H1 (cell line): Measurements from ENCODE around the gene GNAO1. TPM values are rescaled to one million over a fixed set of nuclear protein-coding genes. Genes with fewer than 3 reads are reported as not detected.

ENCODE experiments used
- CTCF ChIA-PET: fragments of 300-600 bp; sonication (Branson Sonifier 250); formaldehyde crosslinking; loops from one replicate; lab custom pipeline; 2021; ENCODE audit not compliant: partially characterized antibody; lab: Charles Lee
- POLR2A ChIA-PET: fragments of 300-600 bp; sonication (Branson Sonifier 250); formaldehyde crosslinking; loops from one replicate; lab custom pipeline; 2021; ENCODE audit warnings: inconsistent platforms; ENCODE audit not compliant: partially characterized antibody; lab: Charles Lee
- DNase-seq, 2 experiments: peaks; one replicate each; pipeline versions ENCODE4 v3.0.0 to v3.0.0-alpha.2; 2010 to 2022; ENCODE audit warnings: low spot score in 2 of 2, low read depth in 1 of 2, mixed read lengths in 1 of 2
- FAIRE-seq: peaks from 2 replicates; lab custom pipeline; 2011; peaks lifted over from hg19 to GRCh38; lab: Jason Lieb, UNC
- H2AFZ ChIP-seq: 2 replicates; pipeline ENCODE4 v1.8.1; 2012; ENCODE audit warnings: low read length, inconsistent platforms
- H2AK5ac ChIP-seq: 2 replicates; pipeline ENCODE4 v1.6.1; 2013; ENCODE audit warnings: low read depth, low read length
- H2BK120ac ChIP-seq: replicated peaks from 2 replicates; pipeline ENCODE3; 2013; ENCODE audit warnings: low read depth, low read length, inconsistent platforms
- H2BK12ac ChIP-seq: 2 replicates; pipeline ENCODE4 v1.6.1; 2013; ENCODE audit warnings: low read depth, low read length
- H2BK15ac ChIP-seq: 2 replicates; pipeline ENCODE4 v1.6.1; 2013; ENCODE audit warnings: low read length
- H2BK20ac ChIP-seq: 2 replicates; pipeline ENCODE4 v1.6.1; 2013; ENCODE audit warnings: low read length
- H2BK5ac ChIP-seq: 2 replicates; pipeline ENCODE4 v1.6.1; 2013; ENCODE audit warnings: low read depth, low read length
- H3K14ac ChIP-seq: 2 replicates; pipeline ENCODE4 v1.6.1; 2013; ENCODE audit warnings: inconsistent platforms; ENCODE audit not compliant: insufficient read length
- H3K18ac ChIP-seq: 2 replicates; pipeline ENCODE4 v1.6.1; 2013; ENCODE audit warnings: low read length; ENCODE audit errors: extremely low read depth
- H3K23ac ChIP-seq: 2 replicates; pipeline ENCODE4 v1.6.1; 2013; ENCODE audit warnings: inconsistent platforms; ENCODE audit not compliant: insufficient read length
- H3K23me2 ChIP-seq: 2 replicates; pipeline ENCODE4 v1.6.1; 2013; ENCODE audit warnings: low read depth, low read length
- H3K27ac ChIP-seq: 2 replicates; pipeline ENCODE4 v1.6.1; 2011; ENCODE audit warnings: low read depth, low read length, inconsistent platforms
- H3K27me3 ChIP-seq, 4 experiments: replicated peaks in 1 of 4; 1 replicate in 1 of 4; 2 replicates in 3 of 4; pipeline versions ENCODE4 v1.6.1 to v1.8.1; 2011 to 2013; ENCODE audit warnings: low read length in 3 of 4, mild to moderate bottlenecking in 3 of 4, inconsistent platforms in 2 of 4, mixed read lengths in 2 of 4, moderate library complexity in 1 of 4; ENCODE audit not compliant: control insufficient read depth in 3 of 4, insufficient read depth in 3 of 4; ENCODE audit errors: extremely low read depth in 1 of 4
- H3K36me3 ChIP-seq, 4 experiments: 2 replicates each; pipeline versions ENCODE4 v1.6.1 to v1.8.1; 2011 to 2013; ENCODE audit warnings: mild to moderate bottlenecking in 4 of 4, low read length in 3 of 4, moderate library complexity in 2 of 4, control low read depth in 1 of 4, inconsistent platforms in 1 of 4; ENCODE audit not compliant: insufficient read depth in 4 of 4, control insufficient read depth in 2 of 4
- H3K4ac ChIP-seq: replicated peaks from 2 replicates; pipeline ENCODE3; 2013; ENCODE audit warnings: low read length, low read depth, mixed read lengths, inconsistent platforms; ENCODE audit not compliant: insufficient read length
- H3K4me1 ChIP-seq, 4 experiments: replicated peaks in 1 of 4; 1 replicate in 1 of 4; 2 replicates in 3 of 4; pipeline versions ENCODE4 v1.6.1 to v1.8.1; 2011 to 2013; ENCODE audit warnings: low read length in 3 of 4, inconsistent platforms in 2 of 4, mixed read lengths in 1 of 4; ENCODE audit not compliant: insufficient read depth in 4 of 4, control insufficient read depth in 3 of 4
- H3K4me2 ChIP-seq, 2 experiments: 2 replicates each; pipeline versions ENCODE4 v1.6.1 to v1.8.1; 2011 to 2013; ENCODE audit warnings: low read depth in 2 of 2, low read length in 2 of 2, control low read depth in 1 of 2, inconsistent platforms in 1 of 2, mild to moderate bottlenecking in 1 of 2; ENCODE audit not compliant: insufficient read depth in 1 of 2
- H3K4me3 ChIP-seq, 4 experiments: fragments of 200-600, 300-600 bp in 1 of 4; sonication (generic), shearing (Covaris generic), sonication (Bioruptor Twin) in 1 of 4; 2 replicates each; pipeline versions ENCODE4 v1.5.1 to v1.8.1; 2011 to 2016; ENCODE audit warnings: low read length in 4 of 4, low read depth in 3 of 4, control low read depth in 2 of 4, inconsistent platforms in 2 of 4, mild to moderate bottlenecking in 2 of 4, mixed read lengths in 1 of 4, moderate library complexity in 1 of 4; ENCODE audit not compliant: insufficient read depth in 2 of 4; ENCODE audit errors: extremely low read depth in 1 of 4
- H3K56ac ChIP-seq: replicated peaks from 2 replicates; pipeline ENCODE3; 2013; ENCODE audit warnings: low read depth, mild to moderate bottlenecking, mixed read lengths, low read length, inconsistent platforms; ENCODE audit not compliant: insufficient read length
- H3K79me1 ChIP-seq: 2 replicates; pipeline ENCODE4 v1.6.1; 2013; ENCODE audit warnings: low read depth, low read length, control low read depth
- H3K79me2 ChIP-seq, 2 experiments: 2 replicates each; pipeline versions ENCODE4 v1.6.1 to v1.8.1; 2012 to 2013; ENCODE audit warnings: low read length in 2 of 2, mild to moderate bottlenecking in 2 of 2, inconsistent platforms in 1 of 2; ENCODE audit not compliant: insufficient read depth in 2 of 2, control insufficient read depth in 1 of 2
- H3K9ac ChIP-seq, 4 experiments: replicated peaks in 1 of 4; 1 replicate in 1 of 4; 2 replicates in 3 of 4; pipeline versions ENCODE4 v1.6.1 to v1.8.1; 2011 to 2013; ENCODE audit warnings: low read depth in 3 of 4, low read length in 3 of 4, control low read depth in 2 of 4, mild to moderate bottlenecking in 2 of 4, moderate library complexity in 2 of 4, inconsistent platforms in 1 of 4; ENCODE audit errors: extremely low read depth in 1 of 4
- H3K9me3 ChIP-seq, 2 experiments: 2 replicates each; pipeline versions ENCODE4 v1.6.1 to v1.8.1; 2012 to 2013; ENCODE audit warnings: mild to moderate bottlenecking in 2 of 2, moderate library complexity in 2 of 2, control low read depth in 1 of 2, inconsistent platforms in 1 of 2, low read depth in 1 of 2, low read length in 1 of 2, mixed read lengths in 1 of 2; ENCODE audit not compliant: insufficient read depth in 2 of 2
- H4K20me1 ChIP-seq, 2 experiments: replicated peaks in 1 of 2; 2 replicates each; pipeline versions ENCODE3 to v1.8.1; 2011 to 2013; ENCODE audit warnings: inconsistent platforms in 2 of 2, low read length in 2 of 2, mild to moderate bottlenecking in 1 of 2; ENCODE audit not compliant: insufficient read depth in 2 of 2, control insufficient read depth in 1 of 2
- H4K5ac ChIP-seq: 2 replicates; pipeline ENCODE4 v1.6.1; 2013; ENCODE audit warnings: low read length, low read depth, mixed read lengths, inconsistent platforms; ENCODE audit not compliant: insufficient read length
- H4K8ac ChIP-seq: 2 replicates; pipeline ENCODE4 v1.8.0; 2013; ENCODE audit warnings: mild to moderate bottlenecking, moderate library complexity, low read length, inconsistent platforms; ENCODE audit not compliant: insufficient read depth; ENCODE audit errors: extremely low read depth
- H4K91ac ChIP-seq: replicated peaks from 2 replicates; pipeline ENCODE3; 2013; ENCODE audit warnings: low read length, mixed read lengths, inconsistent platforms; ENCODE audit not compliant: insufficient read length
- CBX5 ChIP-seq: fragments of 300-800, 300-1000 bp; sonication (generic); IDR thresholded peaks from 2 replicates; pipeline ENCODE4 v1.7.1; 2016; ENCODE audit warnings: antibody characterized with exemption, low read length, low read depth
- EGR1 ChIP-seq: IDR thresholded peaks from 2 replicates; pipeline ENCODE4 v1.6.1; 2011; ENCODE audit warnings: low read depth, low read length, borderline replicate concordance
- KDM1A ChIP-seq: fragments of 200-600, 300-600 bp; sonication (generic); IDR thresholded peaks from 2 replicates; pipeline ENCODE4 v1.7.1; 2016; ENCODE audit warnings: mild to moderate bottlenecking, low read length, borderline replicate concordance
- SAP30 ChIP-seq: fragments of 300-600 bp; sonication (generic); IDR thresholded peaks from 2 replicates; pipeline ENCODE4 v1.7.1; 2012; ENCODE audit warnings: low read length, moderate library complexity, mild to moderate bottlenecking, inconsistent platforms; ENCODE audit not compliant: insufficient read depth, insufficient replicate concordance
- TAF1 ChIP-seq: IDR thresholded peaks from 2 replicates; pipeline ENCODE4 v1.6.1; 2011; ENCODE audit warnings: mild to moderate bottlenecking, low read depth, low read length
- WGBS, 2 experiments: shearing (Covaris generic) in 1 of 2; methylation state at CpG; one replicate each; pipeline versions ENCODE4 v1.1.6 to v1.1.7; 2013 to 2015; ENCODE audit warnings: low lambda C conversion rate in 2 of 2, mixed read lengths in 2 of 2, inconsistent platforms in 1 of 2, low coverage in 1 of 2, missing lambda C conversion rate in 1 of 2; ENCODE audit not compliant: insufficient replicate concordance in 2 of 2, insufficient coverage in 1 of 2, insufficient read length in 1 of 2; ENCODE audit errors: extremely low coverage in 1 of 2, missing lambda C conversion rate in 1 of 2; 5-methylcytosine and 5-hydroxymethylcytosine counted together
- polyA plus RNA-seq, 7 experiments: library from polyadenylated mRNA; depleted of rRNA in 3 of 7; stranded (reverse) in 5 of 7; unstranded in 2 of 7; fragments of >200 nt in 5 of 7; fragments of 200-250 nt in 2 of 7; gene quantifications; 1 replicate in 5 of 7; 2 replicates in 1 of 7; 4 replicates in 1 of 7; pipeline versions ENCODE4 v1.2.1 to v1.2.3, GENCODE V29; 2011 to 2013; ENCODE audit warnings: missing spikeins in 2 of 7, mixed read lengths in 2 of 7
- total RNA-seq: library from RNA; stranded (reverse); fragmentation: NEBNext Ultra II Directional; extraction: Animal tissue kit (Norgen Biotek cat#: 25700); gene quantifications from 2 replicates; pipeline ENCODE4 v1.2.1, GENCODE V29; 2021

Gene GNAO1
- total and polyA plus RNA-seq, 2 of the 8 experiments (the other 6 are each of a cell fraction or from before 2014, with no cell fraction given) = 6.7 to 34.4 TPM

GRCh38 chr16:56284521-56284920 lies 93.2 kb downstream of the GNAO1 start:
- no peak overlapping the region for H2BK20ac ChIP-seq
- H2AK5ac ChIP-seq = no peak overlapping the region
- no peak overlapping the region for H4K5ac ChIP-seq
- H3K4me3 ChIP-seq = no peak overlapping the region
- no peak overlapping the region for H4K91ac ChIP-seq
- POLR2A ChIA-PET = no interaction called here
- H2BK120ac ChIP-seq = no peak overlapping the region
- DNase-seq = no peak
- H4K8ac ChIP-seq = no peak overlapping the region
- H3K27me3 ChIP-seq = no peaks in the 10 kb centered on the region
- H3K36me3 ChIP-seq = no peaks in the 10 kb centered on the region
- no peak for FAIRE-seq
- H4K20me1 ChIP-seq = no peaks in the 10 kb centered on the region
- H3K9ac ChIP-seq = no peak overlapping the region
- no peak overlapping the region for H3K56ac ChIP-seq
- no peaks in the 10 kb centered on the region for H3K79me1 ChIP-seq
- H3K4ac ChIP-seq = no peak overlapping the region
- CTCF ChIA-PET = interaction anchor here (1.0 to 1.7 kb wide), 3 partner anchors 9 to 26 kb away, joined by 3 to 6 read pairs (median 4); no protein-coding TSS in a partner anchor
- H3K18ac ChIP-seq = peak overlapping the region; percentile 83
- H2BK12ac ChIP-seq = peak overlapping the region; percentile 56; the same call in 1 of the 2 replicates
- no peak overlapping the region for H3K4me2 ChIP-seq
- H2BK5ac ChIP-seq = peak overlapping the region; percentile 6; the same call in 1 of the 2 replicates
- H3K14ac ChIP-seq = no peak overlapping the region
- H2AFZ ChIP-seq = no peak overlapping the region
- WGBS, 2 experiments = 89% methylated on average over 2 of the region's 2 CpGs; no CpG with 5 or more reads in 1 of the 2 experiments
- H3K79me2 ChIP-seq = no peaks in the 10 kb centered on the region
- H3K4me1 ChIP-seq = peaks cover 0 to 29% (median 23%) of the 10 kb centered on the region in 4 experiments; a peak in 6 of 7 replicates
- no peaks in the 10 kb centered on the region; the same call in 1 of the 2 replicates for H3K23me2 ChIP-seq
- H3K9me3 ChIP-seq = no peaks in the 10 kb centered on the region
- no peak overlapping the region for H3K23ac ChIP-seq
- no peak overlapping the region; the same call in 1 of the 2 replicates for H2BK15ac ChIP-seq
- H3K27ac ChIP-seq = no peak overlapping the region
- no peak for TF ChIP-seq SAP30
- TF ChIP-seq EGR1 = no peak
- no peak for TF ChIP-seq KDM1A
- no peak for TF ChIP-seq TAF1
- TF ChIP-seq CBX5 = no peak
